GM12878 (cell line): Measurements from ENCODE around the gene ARFGAP3. TPM values are rescaled to one million over a fixed set of nuclear protein-coding genes. Genes with fewer than 3 reads are reported as not detected.

Source experiments
- ATAC-seq: fragments of 200-7000 bp; cut with Tn5 transposase; 3 replicates; pipeline ENCODE4 v1.9.1; 2020; ENCODE audit warnings: mild to moderate bottlenecking, moderate library complexity
- BruUV-seq: library from RNA; stranded (reverse); fragments of 400-500 nt; replicated peaks from 2 replicates; lab custom pipeline; 2021; lab: Mats Ljungman, UMichigan
- CTCF ChIA-PET: fragments of 300-600 bp; sonication (Branson Sonifier 250); formaldehyde crosslinking; extraction: SDS; loops from one replicate; lab custom pipeline; 2021; ENCODE audit warnings: inconsistent platforms; lab: Yijun Ruan, JAX
- POLR2A ChIA-PET: fragments of 350-600 bp; formaldehyde crosslinking; extraction: SDS; loops from one replicate; lab custom pipeline; 2021; ENCODE audit warnings: inconsistent platforms; lab: Charles Lee
- RAD21 ChIA-PET: fragments of 300-600 bp; sonication (Branson Sonifier 250); formaldehyde crosslinking; loops from one replicate; lab custom pipeline; 2023; ENCODE audit warnings: antibody characterized with exemption; ENCODE audit not compliant: unreplicated experiment; lab: Charles Lee
- SMC1A ChIA-PET: fragments of 300-600 bp; sonication (Branson Sonifier 250); formaldehyde crosslinking; loops from one replicate; lab custom pipeline; 2023; ENCODE audit not compliant: unreplicated experiment, uncharacterized antibody; lab: Charles Lee
- DNase-seq: peaks from one replicate; pipeline ENCODE4 v3.0.0-alpha.2; 2011; ENCODE audit warnings: low read depth, low spot score
- FAIRE-seq: peaks from 3 replicates; lab custom pipeline; 2011; peaks lifted over from hg19 to GRCh38; lab: Jason Lieb, UNC
- H2AFZ ChIP-seq: 2 replicates; pipeline ENCODE4 v1.6.0; 2011; ENCODE audit warnings: low read depth, low read length, control low read depth; ENCODE audit not compliant: control insufficient read depth
- H3K27ac ChIP-seq: 2 replicates; pipeline ENCODE4 v1.5.1; 2011; ENCODE audit warnings: control low read depth; ENCODE audit not compliant: control insufficient read depth, insufficient read depth
- H3K27me3 ChIP-seq, 2 experiments: replicated peaks in 1 of 2; 2 replicates each; pipeline versions ENCODE4 v1.6.0 to v1.6.1; 2011; ENCODE audit warnings: low read length in 1 of 2; ENCODE audit not compliant: control insufficient read depth in 2 of 2, insufficient read depth in 2 of 2
- H3K36me3 ChIP-seq, 2 experiments: 2 replicates each; pipeline ENCODE4 v1.5.1; 2011; ENCODE audit warnings: low read length in 1 of 2; ENCODE audit not compliant: control insufficient read depth in 2 of 2, insufficient read depth in 2 of 2
- H3K4me1 ChIP-seq: 2 replicates; pipeline ENCODE4 v1.6.1; 2011; ENCODE audit warnings: mild to moderate bottlenecking, low read length, moderate library complexity, mixed read lengths; ENCODE audit not compliant: control insufficient read depth, insufficient read depth
- H3K4me2 ChIP-seq: 2 replicates; pipeline ENCODE4 v1.6.0; 2011; ENCODE audit warnings: control low read depth; ENCODE audit not compliant: control insufficient read depth, insufficient read depth
- H3K4me3 ChIP-seq: fragments of 200-600 bp; sonication (generic); 2 replicates; pipeline ENCODE4 v1.5.1; 2016
- H3K79me2 ChIP-seq: 2 replicates; pipeline ENCODE4 v1.6.0; 2011; ENCODE audit warnings: low read length; ENCODE audit not compliant: control insufficient read depth, insufficient read depth
- H3K9ac ChIP-seq: 2 replicates; pipeline ENCODE4 v1.8.0; 2011; ENCODE audit warnings: low read length, control low read depth, mixed read lengths; ENCODE audit not compliant: control insufficient read depth, insufficient read depth
- H3K9me3 ChIP-seq: replicated peaks from 3 replicates; pipeline ENCODE4 v1.5.1; 2011; ENCODE audit warnings: mild to moderate bottlenecking, low read length; ENCODE audit not compliant: control insufficient read depth, insufficient read depth
- H4K20me1 ChIP-seq: 2 replicates; pipeline ENCODE4 v1.6.0; 2011; ENCODE audit not compliant: control insufficient read depth, insufficient read depth
- FOS ChIP-seq: IDR thresholded peaks from 3 replicates; pipeline ENCODE4 v1.6.1; 2011; ENCODE audit warnings: borderline replicate concordance; ENCODE audit not compliant: insufficient read length; ENCODE audit errors: extremely low read depth
- NR2C1 ChIP-seq: fragments of 450-650 bp; IDR thresholded peaks from 2 replicates; pipeline ENCODE4 v1.6.1; 2017; ENCODE audit warnings: antibody characterized with exemption, mild to moderate bottlenecking, moderate library complexity
- NR2F1 ChIP-seq: fragments of 450-650 bp; conservative IDR thresholded peaks from 2 replicates; pipeline ENCODE4 v1.6.1; 2017; ENCODE audit warnings: mild to moderate bottlenecking
- PAX8 ChIP-seq: fragments of 450-650 bp; IDR thresholded peaks from 2 replicates; pipeline ENCODE4 v1.6.1; 2017; ENCODE audit warnings: mild to moderate bottlenecking, moderate library complexity
- WGBS: methylation state at CpG from one replicate; pipeline ENCODE4 v1.1.6; 2016; ENCODE audit warnings: low lambda C conversion rate; ENCODE audit not compliant: insufficient replicate concordance, insufficient coverage; ENCODE audit errors: missing lambda C conversion rate; 5-methylcytosine and 5-hydroxymethylcytosine counted together
- in situ Hi-C: fragments of 300-500 bp; cut with MboI; formaldehyde crosslinking; loops from 9 replicates; pipeline ENCODE4 v1.14.3; 2018; ENCODE audit warnings: mixed read lengths
- intact Hi-C: fragments of 100-400 bp; cut with micrococcal nuclease; formaldehyde crosslinking; loops from one replicate; pipeline ENCODE4 v1.14.2; 2022; ENCODE audit not compliant: unreplicated experiment
- polyA plus RNA-seq, 11 experiments: library from polyadenylated mRNA; depleted of rRNA in 4 of 11; unstranded in 6 of 11; stranded (reverse) in 5 of 11; fragments of >200 nt; fragmentation: Nextera tagmentation in 4 of 11; fragmentation: Illumina TruSeq in 1 of 11; extraction: Ambion mirVana in 4 of 11; extraction: Trizol in 1 of 11; gene quantifications; 1 replicate in 1 of 11; 2 replicates in 10 of 11; pipeline versions ENCODE4 v1.2.1 to v1.2.3, GENCODE V29; 2011 to 2016; ENCODE audit warnings: inconsistent platforms in 2 of 11, missing spikeins in 2 of 11, low read depth in 1 of 11
- total RNA-seq, 4 experiments: library from RNA; depleted of rRNA in 3 of 4; stranded (reverse); fragments of >200 nt in 3 of 4; fragmentation: Illumina TruSeq in 1 of 4; extraction: Trizol in 1 of 4; gene quantifications; 2 replicates each; pipeline versions ENCODE4 v1.2.1 to v1.2.3, GENCODE V29; 2013 to 2021
- TF ChIP-seq, protein P1 (sequence below): fragments of 450-650 bp; IDR thresholded peaks from 2 replicates; pipeline ENCODE4 v1.6.1; 2017; ENCODE audit warnings: mild to moderate bottlenecking, moderate library complexity
- TF ChIP-seq, protein P2 (sequence below): fragments of 450-650 bp; IDR thresholded peaks from 2 replicates; pipeline ENCODE4 v1.6.1; 2017; ENCODE audit warnings: mild to moderate bottlenecking, low read depth, inconsistent platforms; ENCODE audit not compliant: poor library complexity, severe bottlenecking

Gene ARFGAP3
- total and polyA plus RNA-seq, 10 of the 15 experiments (the other 5 are each of a cell fraction or from before 2014, with no cell fraction given) = 29.7 to 50.8 (median 39.5) TPM

DNA sequence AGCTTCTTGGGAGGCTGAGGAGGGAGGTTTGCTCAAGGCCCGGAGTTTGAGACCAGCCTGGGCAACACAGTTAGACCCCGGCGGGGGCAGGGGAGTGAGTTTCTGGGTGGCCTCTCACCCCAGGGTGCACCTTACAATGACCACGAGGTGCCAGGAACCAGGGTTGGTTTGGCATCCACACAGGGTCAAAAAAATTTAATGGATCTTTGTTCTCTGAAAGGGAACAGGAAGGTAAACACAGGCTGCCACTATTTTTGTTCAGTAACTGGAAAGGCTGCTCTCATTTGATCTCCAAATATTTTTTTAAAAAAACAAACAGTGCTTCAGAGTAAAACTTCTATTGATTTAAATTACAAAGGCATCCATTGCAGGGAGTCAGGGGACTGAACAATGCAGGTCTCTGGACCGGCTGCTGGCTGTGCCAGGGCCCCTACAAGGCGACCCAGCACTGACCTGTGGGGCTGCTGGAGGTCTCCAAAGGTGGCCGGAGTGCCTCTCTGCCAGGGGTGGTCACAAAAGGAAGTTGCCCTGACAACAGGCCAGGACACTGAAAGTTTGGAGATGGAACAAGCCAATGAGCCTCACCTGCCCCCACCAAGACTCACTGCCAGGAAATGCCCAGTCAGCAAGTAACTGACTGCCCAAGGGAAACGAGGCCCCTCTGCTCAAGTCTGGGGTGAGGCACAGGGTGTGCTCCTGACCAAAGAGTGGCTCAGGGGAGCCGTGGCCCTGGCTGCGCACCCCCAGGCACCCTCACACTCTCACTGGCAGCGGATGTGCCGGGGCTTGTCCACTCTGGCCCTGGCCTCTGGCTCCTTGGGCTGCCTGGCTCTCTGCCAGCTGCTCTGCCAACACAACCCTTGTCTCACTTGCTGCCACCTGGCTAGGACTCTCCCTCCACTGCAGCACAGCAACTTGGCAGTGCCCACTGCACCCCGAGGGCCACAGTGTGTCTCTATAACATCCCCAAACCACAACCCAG is 51.8 kb downstream of the ARFGAP3 start:
- Histone ChIP-seq H3K79me2 (no peaks in the 10 kb centered on the region), H3K4me3 (no peak overlapping the region), H4K20me1 (no peaks in the 10 kb centered on the region), H2AFZ (no peak overlapping the region), H3K4me1 (no peaks in the 10 kb centered on the region), H3K4me2 (no peak overlapping the region), H3K27me3 (no peaks in the 10 kb centered on the region), H3K9ac (no peak overlapping the region), H3K9me3 (no peaks in the 10 kb centered on the region), H3K36me3 (peaks cover 15 to 24% of the 10 kb centered on the region in 2 experiments; a peak in 3 of 4 replicates), H3K27ac (no peak overlapping the region)
- intact Hi-C loops (no loop called here), in situ Hi-C loops (no loop called here)
- no peak for FAIRE-seq
- ChIA-PET SMC1A (interaction anchor here (0.8 to 1.0 kb wide), 2 partner anchors 63 to 142 kb away, joined by 3 read pairs; no protein-coding TSS in a partner anchor), CTCF (interaction anchor here (0.6 to 2.0 kb wide), 3 partner anchors 12 to 62 kb away, joined by 3 to 5 read pairs (median 3); no protein-coding TSS in a partner anchor), POLR2A (no interaction called here), RAD21 (no interaction called here)
- WGBS = 90% methylated on average over 13 of the region's 13 CpGs
- no peak for TF ChIP-seq FOS
- no peak for ATAC-seq
- DNase-seq = no peak
- no TSS peak for BruUV-seq

GRCh38 chr22:42803389-42803788 is 53.7 kb downstream of the ARFGAP3 start:
- POLR2A ChIA-PET = no interaction called here
- Histone ChIP-seq H3K36me3 (peaks cover 11 to 23% of the 10 kb centered on the region in 2 experiments; a peak in 3 of 4 replicates), H3K9me3 (no peaks in the 10 kb centered on the region), H2AFZ (no peak overlapping the region), H3K4me2 (no peak overlapping the region), H3K27me3 (no peaks in the 10 kb centered on the region), H4K20me1 (no peaks in the 10 kb centered on the region), H3K27ac (no peak overlapping the region), H3K9ac (no peak overlapping the region), H3K4me3 (no peak overlapping the region), H3K79me2 (no peaks in the 10 kb centered on the region), H3K4me1 (no peaks in the 10 kb centered on the region)
- intact Hi-C loops = no loop called here
- TF ChIP-seq NR2F1 = no peak
- TF ChIP-seq NR2C1 = no peak
- TF ChIP-seq, protein P1, sequence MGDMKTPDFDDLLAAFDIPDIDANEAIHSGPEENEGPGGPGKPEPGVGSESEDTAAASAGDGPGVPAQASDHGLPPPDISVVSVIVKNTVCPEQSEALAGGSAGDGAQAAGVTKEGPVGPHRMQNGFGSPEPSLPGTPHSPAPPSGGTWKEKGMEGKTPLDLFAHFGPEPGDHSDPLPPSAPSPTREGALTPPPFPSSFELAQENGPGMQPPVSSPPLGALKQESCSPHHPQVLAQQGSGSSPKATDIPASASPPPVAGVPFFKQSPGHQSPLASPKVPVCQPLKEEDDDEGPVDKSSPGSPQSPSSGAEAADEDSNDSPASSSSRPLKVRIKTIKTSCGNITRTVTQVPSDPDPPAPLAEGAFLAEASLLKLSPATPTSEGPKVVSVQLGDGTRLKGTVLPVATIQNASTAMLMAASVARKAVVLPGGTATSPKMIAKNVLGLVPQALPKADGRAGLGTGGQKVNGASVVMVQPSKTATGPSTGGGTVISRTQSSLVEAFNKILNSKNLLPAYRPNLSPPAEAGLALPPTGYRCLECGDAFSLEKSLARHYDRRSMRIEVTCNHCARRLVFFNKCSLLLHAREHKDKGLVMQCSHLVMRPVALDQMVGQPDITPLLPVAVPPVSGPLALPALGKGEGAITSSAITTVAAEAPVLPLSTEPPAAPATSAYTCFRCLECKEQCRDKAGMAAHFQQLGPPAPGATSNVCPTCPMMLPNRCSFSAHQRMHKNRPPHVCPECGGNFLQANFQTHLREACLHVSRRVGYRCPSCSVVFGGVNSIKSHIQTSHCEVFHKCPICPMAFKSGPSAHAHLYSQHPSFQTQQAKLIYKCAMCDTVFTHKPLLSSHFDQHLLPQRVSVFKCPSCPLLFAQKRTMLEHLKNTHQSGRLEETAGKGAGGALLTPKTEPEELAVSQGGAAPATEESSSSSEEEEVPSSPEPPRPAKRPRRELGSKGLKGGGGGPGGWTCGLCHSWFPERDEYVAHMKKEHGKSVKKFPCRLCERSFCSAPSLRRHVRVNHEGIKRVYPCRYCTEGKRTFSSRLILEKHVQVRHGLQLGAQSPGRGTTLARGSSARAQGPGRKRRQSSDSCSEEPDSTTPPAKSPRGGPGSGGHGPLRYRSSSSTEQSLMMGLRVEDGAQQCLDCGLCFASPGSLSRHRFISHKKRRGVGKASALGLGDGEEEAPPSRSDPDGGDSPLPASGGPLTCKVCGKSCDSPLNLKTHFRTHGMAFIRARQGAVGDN = no peak
- no peak for TF ChIP-seq PAX8
- TF ChIP-seq, protein P2, sequence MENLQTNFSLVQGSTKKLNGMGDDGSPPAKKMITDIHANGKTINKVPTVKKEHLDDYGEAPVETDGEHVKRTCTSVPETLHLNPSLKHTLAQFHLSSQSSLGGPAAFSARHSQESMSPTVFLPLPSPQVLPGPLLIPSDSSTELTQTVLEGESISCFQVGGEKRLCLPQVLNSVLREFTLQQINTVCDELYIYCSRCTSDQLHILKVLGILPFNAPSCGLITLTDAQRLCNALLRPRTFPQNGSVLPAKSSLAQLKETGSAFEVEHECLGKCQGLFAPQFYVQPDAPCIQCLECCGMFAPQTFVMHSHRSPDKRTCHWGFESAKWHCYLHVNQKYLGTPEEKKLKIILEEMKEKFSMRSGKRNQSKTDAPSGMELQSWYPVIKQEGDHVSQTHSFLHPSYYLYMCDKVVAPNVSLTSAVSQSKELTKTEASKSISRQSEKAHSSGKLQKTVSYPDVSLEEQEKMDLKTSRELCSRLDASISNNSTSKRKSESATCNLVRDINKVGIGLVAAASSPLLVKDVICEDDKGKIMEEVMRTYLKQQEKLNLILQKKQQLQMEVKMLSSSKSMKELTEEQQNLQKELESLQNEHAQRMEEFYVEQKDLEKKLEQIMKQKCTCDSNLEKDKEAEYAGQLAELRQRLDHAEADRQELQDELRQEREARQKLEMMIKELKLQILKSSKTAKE = no peak
- FAIRE-seq (no peak), DNase-seq (no peak), ATAC-seq (no peak)
- SMC1A ChIA-PET = no interaction called here
- CTCF ChIA-PET = interaction anchor here (0.8 to 1.0 kb wide), 2 partner anchors 20 to 21 kb away, joined by 3 to 5 read pairs; no protein-coding TSS in a partner anchor
- WGBS = 98% methylated on average over 7 of the region's 7 CpGs
- BruUV-seq = no TSS peak
- RAD21 ChIA-PET = no interaction called here
- in situ Hi-C loops = no loop called here
